HG02973 (cell line): Measurements from ENCODE around the gene GFRA4.

ENCODE experiments used
- ATAC-seq: cut with Tn5 transposase; IDR thresholded peaks from one replicate; pipeline ENCODE4 v1.9.1; 2021; ENCODE audit warnings: moderate library complexity; ENCODE audit not compliant: unreplicated experiment

Gene GFRA4

DNA sequence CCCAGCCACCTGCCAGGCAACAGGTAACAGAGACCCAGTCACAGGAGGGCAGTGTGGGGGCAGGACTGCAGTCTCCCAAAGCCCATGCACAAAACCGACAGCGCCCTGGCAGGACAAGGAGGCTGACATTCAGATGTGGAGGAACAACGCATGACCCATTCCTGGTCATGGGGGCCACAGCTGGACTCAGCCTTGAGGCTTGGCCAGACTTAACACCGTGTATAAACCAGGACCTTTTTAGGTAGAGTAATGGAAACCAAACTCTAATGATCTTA lies 8.1 kb downstream of the GFRA4 start:
- no peak for ATAC-seq

DNA sequence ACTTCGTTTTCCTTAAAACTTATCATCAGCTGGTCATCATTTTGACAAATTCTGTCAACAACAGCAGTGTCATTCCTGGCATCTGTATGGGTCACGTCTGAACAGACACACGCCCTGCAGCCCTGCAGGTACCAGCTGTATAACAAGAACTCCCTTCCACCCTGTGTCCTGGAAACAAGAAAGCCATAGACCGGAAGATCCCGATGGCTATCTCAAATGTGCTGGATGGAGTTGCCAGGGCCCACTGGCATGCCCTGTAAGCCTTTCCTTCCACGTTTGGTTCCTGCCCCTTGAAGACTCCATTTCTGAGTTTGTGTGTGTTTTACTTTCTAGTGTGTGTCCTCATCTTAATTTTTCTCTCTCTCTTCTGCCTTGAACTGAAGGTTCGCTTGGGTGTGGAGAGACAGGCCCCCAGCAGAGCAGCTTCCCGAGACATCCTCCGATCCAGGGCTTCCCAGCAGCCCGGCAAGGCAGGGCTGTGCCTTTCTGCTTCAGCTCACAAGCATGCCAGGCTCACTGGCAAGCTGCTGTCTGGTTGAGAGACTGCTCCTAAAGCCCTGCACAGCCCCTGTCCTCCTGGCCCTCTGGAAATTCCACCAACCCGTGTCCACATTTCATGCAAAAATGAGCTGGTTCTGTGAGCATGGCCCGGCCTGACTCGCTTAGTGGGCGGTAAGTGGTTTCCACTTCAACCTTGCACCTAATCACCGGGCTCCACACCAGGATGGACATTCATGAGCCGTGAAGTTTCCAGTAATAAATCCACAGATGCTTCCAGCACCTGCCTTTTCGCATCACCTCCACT lies 8.7 kb downstream of the GFRA4 start:
- no peak for ATAC-seq

DNA sequence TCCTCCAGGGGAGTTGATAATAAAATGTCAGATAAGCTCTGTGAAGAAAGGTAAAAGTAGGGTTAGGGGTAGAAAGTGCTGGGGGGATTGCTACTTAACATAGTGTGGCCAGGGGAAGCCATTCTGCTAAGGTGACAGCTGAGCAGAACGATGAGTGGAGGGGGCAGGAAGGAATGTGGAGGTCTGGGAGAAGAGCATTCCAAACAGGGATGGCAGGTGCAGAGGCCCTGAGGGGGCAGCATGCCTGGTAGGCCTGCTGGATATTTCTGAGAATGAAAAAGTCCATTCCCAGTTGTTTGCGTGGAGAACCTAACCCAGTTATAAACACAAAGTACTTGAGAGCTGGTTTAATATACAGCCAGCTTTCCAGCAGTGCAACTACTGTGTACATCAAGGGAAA lies 9.3 kb downstream of the GFRA4 start:
- ATAC-seq, result no peak

GRCh38 chr20:3652676-3653596 lies 10.3 kb downstream of the GFRA4 start:
- no peak for ATAC-seq

DNA sequence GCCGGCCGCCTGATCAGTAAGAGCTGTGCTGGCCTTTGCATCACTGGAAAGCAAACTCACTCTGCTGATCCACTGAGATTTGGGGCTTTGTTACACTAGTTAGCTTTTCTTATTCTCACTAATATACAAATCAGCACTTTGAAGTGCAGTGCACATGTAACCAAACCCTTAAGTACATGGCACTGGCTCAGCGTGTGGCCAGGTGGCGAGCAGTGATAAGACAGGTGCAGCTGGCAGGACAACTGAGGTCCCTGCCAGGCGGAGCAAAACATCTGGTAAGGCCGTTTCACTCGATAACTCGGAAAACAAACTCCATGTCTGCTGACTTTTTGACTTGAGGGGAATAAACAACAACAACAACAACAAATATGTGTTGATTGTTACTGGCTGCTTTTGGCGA lies 11.0 kb downstream of the GFRA4 start:
- ATAC-seq, result no peak

GRCh38 chr20:3651204-3651962 lies 11.8 kb downstream of the GFRA4 start:
- ATAC-seq, result no peak

- no peak for ATAC-seq
These were observed 14.2 kb downstream of the GFRA4 start for GRCh38 chr20:3648951-3649350.

- no peak for ATAC-seq
These were observed 15.7 kb downstream of the GFRA4 start for GRCh38 chr20:3647473-3647872.

DNA sequence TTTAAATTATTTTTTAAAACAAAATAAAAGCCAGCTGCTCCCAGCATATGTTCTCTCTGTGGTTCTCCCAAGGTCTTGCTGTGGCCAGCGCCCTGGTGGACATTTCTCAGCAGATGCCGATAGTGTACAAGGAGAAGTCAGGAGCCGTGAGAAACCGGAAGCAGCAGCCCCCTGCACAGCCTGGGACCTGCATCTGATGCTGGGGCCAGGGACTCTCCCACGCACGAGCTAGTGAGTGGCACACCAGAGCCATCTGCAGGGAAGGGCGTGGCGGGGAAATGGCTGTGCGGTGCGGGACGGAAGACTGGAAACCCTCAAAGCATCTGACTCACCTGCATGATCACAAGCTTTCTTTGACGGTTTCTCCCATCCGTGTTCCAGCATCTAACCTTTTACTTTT lies 16.5 kb downstream of the GFRA4 start:
- no peak for ATAC-seq

- ATAC-seq, result no peak
These were observed 17.1 kb downstream of the GFRA4 start for GRCh38 chr20:3646067-3646440.

DNA sequence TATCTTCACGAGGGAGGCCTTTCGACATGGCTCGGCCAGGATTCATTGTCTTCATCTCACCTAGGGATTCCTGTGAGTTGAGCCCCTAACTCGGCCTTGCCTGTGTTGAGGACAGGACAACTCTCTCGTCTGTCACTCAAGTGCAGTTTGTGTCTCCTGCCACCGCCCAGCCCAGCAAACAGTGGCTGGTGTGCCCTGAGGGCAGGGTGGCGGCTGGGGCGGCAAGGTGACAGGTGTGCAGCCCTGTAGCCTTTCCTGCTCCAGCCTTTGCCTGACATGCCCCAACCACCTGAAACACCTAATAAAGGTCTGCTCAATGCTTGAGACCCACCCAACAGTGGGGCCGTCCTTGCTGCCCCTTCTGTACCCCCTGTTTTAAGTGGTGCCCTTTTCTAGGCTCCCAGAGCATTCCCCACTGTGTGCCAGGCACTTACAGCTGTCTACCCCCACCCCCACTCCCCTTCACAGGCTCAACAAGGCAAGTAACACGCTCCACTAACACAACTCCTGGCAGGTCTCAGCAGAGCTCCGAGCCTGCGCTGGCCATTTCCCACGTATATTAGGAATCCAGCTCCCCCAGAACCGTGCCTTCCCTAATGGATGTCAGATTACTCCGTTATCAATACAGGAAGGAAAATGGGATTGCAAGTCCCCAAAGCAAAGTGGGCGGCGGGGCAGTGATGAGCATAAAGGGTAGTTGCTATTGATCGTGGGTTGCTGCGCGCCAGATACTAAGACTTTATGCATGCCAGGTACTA lies 17.7 kb downstream of the GFRA4 start:
- ATAC-seq, result no peak

GRCh38 chr20:3640259-3640658 lies 22.9 kb downstream of the GFRA4 start:
- no peak for ATAC-seq

GRCh38 chr20:3635346-3635745 lies 27.9 kb downstream of the GFRA4 start:
- ATAC-seq, result no peak

DNA sequence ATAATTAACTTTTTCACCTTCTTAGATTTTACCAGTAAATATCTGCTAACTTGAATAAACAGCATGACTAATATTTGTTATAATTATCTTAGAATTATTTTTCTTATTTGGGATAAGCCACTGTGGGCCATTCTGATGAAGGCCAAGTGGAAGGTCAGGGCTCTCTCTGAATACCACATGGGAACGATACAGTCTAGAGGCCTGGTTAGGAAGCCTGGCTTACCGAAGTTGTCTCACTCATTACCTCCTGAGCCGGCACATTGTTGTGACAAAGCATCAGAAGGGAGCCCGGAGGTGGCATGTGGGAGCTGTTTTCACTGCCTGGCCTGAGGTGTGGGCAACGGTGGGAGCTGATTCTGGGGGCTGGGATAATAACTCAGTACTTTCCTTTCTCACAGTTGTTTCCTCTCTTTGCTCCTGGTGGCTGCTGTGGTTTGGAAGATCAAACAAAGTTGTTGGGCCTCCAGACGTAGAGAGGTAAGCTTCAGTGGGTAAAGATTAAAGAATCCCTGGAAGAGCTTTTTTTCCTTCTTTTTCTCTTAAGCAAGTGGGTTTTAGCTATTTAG lies 29.2 kb downstream of the GFRA4 start:
- no peak for ATAC-seq

DNA sequence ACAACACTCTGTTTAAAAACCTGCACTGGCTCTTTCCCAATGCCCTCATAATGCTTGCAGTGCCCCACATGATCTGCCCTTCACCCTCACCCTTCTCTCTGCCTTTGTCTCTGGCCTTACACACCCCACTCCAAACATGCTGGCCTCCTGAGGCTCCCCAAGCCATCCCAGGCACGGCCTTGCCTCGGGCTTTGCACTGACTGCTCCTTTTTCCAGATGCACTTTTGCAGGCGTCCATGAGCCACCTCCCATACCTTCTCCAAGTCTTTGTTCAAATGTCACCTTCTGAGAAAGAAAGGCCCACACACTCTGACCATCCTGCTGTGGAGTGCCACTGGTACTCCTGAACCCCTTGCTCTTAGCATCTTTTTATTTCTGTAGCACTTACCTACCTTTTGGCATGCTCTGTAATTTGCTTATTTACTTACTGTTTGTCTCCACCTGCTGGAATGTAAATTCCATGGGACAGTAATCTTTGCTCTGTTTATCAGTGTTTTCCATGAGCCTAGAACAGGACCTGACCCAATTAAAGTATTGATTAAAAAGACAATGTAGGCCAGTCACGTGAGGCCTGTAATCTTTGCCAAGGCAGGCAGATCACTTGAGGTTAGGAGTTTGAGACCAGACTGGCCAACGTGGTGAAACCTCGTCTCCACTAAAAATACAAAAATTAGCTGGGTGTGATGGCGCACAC lies 30.7 kb downstream of the GFRA4 start:
- no peak for ATAC-seq

DNA sequence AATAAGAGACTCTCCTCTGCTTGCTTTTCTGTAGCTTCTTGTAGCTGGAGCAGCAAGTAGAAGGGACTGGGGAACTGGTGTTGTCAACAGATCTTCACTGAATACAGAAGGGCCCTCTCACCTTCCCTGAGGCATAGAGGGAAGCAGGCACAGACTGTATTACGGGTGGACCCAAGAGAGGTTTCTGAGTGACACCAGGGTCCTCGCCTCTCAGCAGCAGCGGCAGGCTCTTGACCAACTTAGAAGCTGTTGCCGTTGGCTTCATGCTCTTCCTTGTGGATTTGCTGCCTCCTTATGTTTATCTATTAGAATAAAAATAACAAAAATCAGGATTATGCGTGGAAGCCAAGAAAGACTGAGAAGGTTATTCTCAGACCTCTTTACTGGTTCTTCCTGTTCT lies 31.7 kb downstream of the GFRA4 start:
- no peak for ATAC-seq

- no peak for ATAC-seq
These were observed 32.8 kb downstream of the GFRA4 start for GRCh38 chr20:3630429-3630828.

DNA sequence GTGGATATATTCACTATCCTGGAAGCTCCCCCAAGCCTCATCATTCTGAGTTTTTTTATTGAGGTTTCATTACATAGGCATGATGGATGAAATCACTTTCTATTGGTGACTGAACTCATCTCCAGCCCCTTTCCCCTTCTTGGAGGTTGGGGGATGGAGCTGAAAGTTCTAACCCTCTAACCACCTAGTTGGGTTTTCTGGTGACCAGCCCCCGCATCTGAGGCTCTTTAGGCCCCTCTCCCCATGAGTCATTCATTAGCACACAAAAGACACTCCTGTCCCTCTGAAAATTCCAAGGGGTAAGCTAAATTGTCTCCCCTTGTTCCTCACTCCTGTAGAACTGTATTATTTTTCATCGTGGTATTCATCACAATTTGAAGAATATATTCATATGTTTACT lies 33.3 kb downstream of the GFRA4 start:
- ATAC-seq, result no peak

DNA sequence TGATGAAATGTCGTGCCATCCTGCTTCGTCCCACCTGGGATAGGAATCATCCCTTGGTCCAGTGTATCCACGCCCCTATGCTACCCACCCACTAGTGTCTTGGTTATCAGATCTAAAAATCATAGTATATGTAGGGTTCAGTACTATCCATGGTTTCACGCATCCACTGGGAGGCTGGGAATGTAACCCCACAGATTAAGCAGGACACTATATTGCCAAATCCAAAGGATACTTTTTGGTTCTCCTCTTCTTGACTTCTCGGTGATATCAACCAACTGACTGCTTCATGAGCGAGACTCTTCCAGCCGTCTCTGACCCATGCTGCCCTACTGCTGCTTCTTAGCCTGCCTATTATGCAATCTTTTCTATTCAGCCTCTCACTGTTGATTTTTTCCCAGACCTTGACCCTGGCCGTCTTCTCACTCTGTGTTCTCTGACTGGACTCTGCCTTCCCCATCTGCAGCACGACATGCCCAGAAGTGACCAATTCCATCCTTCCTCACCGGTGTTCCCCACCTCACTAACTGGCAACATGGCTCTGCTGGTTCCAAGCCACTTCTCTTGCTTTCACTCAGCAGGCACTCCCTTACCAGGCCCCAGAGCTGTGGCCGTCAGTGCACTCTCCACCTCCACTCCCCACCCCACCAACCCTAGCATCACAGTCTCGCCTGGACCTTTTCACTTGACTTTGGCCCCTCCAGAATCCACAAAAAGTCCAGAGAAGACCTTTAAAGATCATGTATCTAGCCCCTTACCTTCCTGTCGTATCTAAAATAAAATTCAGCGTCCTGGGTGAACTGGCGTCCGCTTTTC lies 34.5 kb downstream of the GFRA4 start:
- ATAC-seq, result no peak
